CD4-positive, alpha-beta memory T cell (primary cell): Measurements from ENCODE around the gene PELI2. TPM values are rescaled to one million over a fixed set of nuclear protein-coding genes. Genes with fewer than 3 reads are reported as not detected.

ENCODE experiments used
- CTCF ChIA-PET: fragments of 350-600 bp; sonication (Branson Sonifier 250); formaldehyde crosslinking; loops from one replicate; lab custom pipeline; 2021; ENCODE audit warnings: inconsistent platforms; ENCODE audit not compliant: partially characterized antibody; lab: Charles Lee
- POLR2A ChIA-PET: fragments of 350-600 bp; sonication (Branson Sonifier 250); formaldehyde crosslinking; loops from one replicate; lab custom pipeline; 2021; ENCODE audit not compliant: partially characterized antibody; lab: Charles Lee
- DNase-seq, 5 donors: peaks; one replicate each; pipeline versions ENCODE4 v3.0.0 to v3.0.0-alpha.2; 2020 to 2022; ENCODE audit warnings: mixed read lengths in 1 of 5
- H3K27ac ChIP-seq: one replicate; pipeline ENCODE4 v1.7.0; 2013; ENCODE audit warnings: low read depth, low read length
- H3K27me3 ChIP-seq: 2 replicates; pipeline ENCODE4 v1.7.0; 2013; ENCODE audit warnings: mild to moderate bottlenecking, low read length, moderate library complexity; ENCODE audit not compliant: insufficient read depth
- H3K36me3 ChIP-seq: 2 replicates; pipeline ENCODE4 v1.7.0; 2013; ENCODE audit warnings: mild to moderate bottlenecking, low read length, moderate library complexity; ENCODE audit not compliant: insufficient read depth
- H3K4me1 ChIP-seq: 2 replicates; pipeline ENCODE4 v1.7.0; 2013; ENCODE audit warnings: mild to moderate bottlenecking, low read length, moderate library complexity; ENCODE audit not compliant: insufficient read depth
- H3K4me3 ChIP-seq, 2 donors: one replicate each; pipeline ENCODE4 v1.7.0; 2013; ENCODE audit warnings: low read length in 2 of 2, mild to moderate bottlenecking in 1 of 2
- H3K9me3 ChIP-seq, 2 donors: one replicate each; pipeline ENCODE4 v1.7.0; 2013; ENCODE audit warnings: low read length in 2 of 2, control low read depth in 1 of 2; ENCODE audit not compliant: control insufficient read depth in 1 of 2
- H3K27ac Mint-ChIP-seq, 7 donors: one replicate each; pipeline ENCODE4 v1.8.0; 2020 to 2021; ENCODE audit warnings: mixed read lengths in 7 of 7, mild to moderate bottlenecking in 6 of 7, inconsistent platforms in 3 of 7, moderate library complexity in 3 of 7
- H3K27me3 Mint-ChIP-seq, 2 donors: one replicate each; pipeline ENCODE4 v1.8.0; 2020 to 2021; ENCODE audit warnings: mixed read lengths in 2 of 2
- H3K36me3 Mint-ChIP-seq, 2 donors: one replicate each; pipeline ENCODE4 v1.8.0; 2020 to 2021; ENCODE audit warnings: mixed read lengths in 2 of 2, inconsistent platforms in 1 of 2, mild to moderate bottlenecking in 1 of 2
- H3K4me1 Mint-ChIP-seq, 4 donors: one replicate each; pipeline ENCODE4 v1.8.0; 2020 to 2021; ENCODE audit warnings: mixed read lengths in 4 of 4, mild to moderate bottlenecking in 1 of 4
- H3K4me3 Mint-ChIP-seq, 8 donors: one replicate each; pipeline ENCODE4 v1.8.0; 2020 to 2021; ENCODE audit warnings: mixed read lengths in 8 of 8, mild to moderate bottlenecking in 7 of 8, moderate library complexity in 6 of 8, inconsistent platforms in 3 of 8
- H3K9me3 Mint-ChIP-seq, 8 donors: one replicate each; pipeline ENCODE4 v1.8.0; 2020 to 2021; ENCODE audit warnings: mixed read lengths in 8 of 8, mild to moderate bottlenecking in 5 of 8, inconsistent platforms in 3 of 8, moderate library complexity in 1 of 8
- intact Hi-C: fragments of 100-400 bp; cut with micrococcal nuclease; formaldehyde crosslinking; loops from one replicate; pipeline ENCODE4 v1.15.1; 2023
- polyA plus RNA-seq, 2 donors: library from polyadenylated mRNA; unstranded; fragments of 300-500 nt; fragmentation: Illumina TruSeq; gene quantifications; one replicate each; pipeline ENCODE4 v1.2.3, GENCODE V29; 2021
- total RNA-seq, 2 experiments: library from RNA; stranded (reverse); gene quantifications; one replicate each; pipeline ENCODE4 v1.2.3, GENCODE V29; 2021

The PELI2 gene
- total and polyA plus RNA-seq, 4 experiments from 2014 or later, result 1.2 to 16.4 (median 7.8) TPM

DNA sequence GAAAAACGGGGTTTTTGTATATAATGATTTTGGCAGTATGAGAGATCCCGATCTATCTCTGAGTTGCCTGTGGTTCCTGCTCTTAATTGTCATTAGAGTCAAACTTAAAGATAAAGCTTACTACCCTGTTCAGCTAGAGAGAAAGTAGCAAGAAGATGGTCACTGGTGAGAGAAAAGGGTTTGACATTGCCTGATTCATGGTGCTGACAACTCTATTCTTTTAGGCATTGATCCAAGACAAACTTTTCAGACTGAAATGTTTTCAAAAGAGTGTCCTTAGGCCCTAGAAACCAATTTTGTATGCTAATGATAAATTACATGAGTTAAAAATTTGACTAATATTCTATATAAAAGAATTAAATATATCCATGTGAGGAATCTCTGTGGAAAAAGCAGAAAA, 35.1 kb downstream of the PELI2 start:
- Mint-ChIP-seq H3K36me3 (no peaks in the 10 kb centered on the region), H3K27ac (no peak overlapping the region), H3K27me3 (peaks cover 0 to 2% of the 10 kb centered on the region in 2 donors), H3K4me3 (no peak overlapping the region), H3K4me1 (peaks cover 9 to 34% (median 27%) of the 10 kb centered on the region in 4 donors), H3K9me3 (no peaks in the 10 kb centered on the region)
- Histone ChIP-seq H3K4me1 (peaks cover 14% of the 10 kb centered on the region), H3K9me3 (no peaks in the 10 kb centered on the region), H3K27me3 (no peaks in the 10 kb centered on the region), H3K36me3 (no peaks in the 10 kb centered on the region), H3K27ac (no peak overlapping the region), H3K4me3 (no peak overlapping the region)
- CTCF ChIA-PET, result interaction anchor here (0.7 to 1.3 kb wide), 2 partner anchors 8 to 225 kb away, joined by 3 read pairs; no protein-coding TSS in a partner anchor
- POLR2A ChIA-PET, result interaction anchor here (0.9 kb wide), 1 partner anchor 35 kb away, joined by 3 read pairs; the partner anchor contains the start of gene PELI2
- DNase-seq, result no peak
- intact Hi-C loops, result no loop called here

DNA sequence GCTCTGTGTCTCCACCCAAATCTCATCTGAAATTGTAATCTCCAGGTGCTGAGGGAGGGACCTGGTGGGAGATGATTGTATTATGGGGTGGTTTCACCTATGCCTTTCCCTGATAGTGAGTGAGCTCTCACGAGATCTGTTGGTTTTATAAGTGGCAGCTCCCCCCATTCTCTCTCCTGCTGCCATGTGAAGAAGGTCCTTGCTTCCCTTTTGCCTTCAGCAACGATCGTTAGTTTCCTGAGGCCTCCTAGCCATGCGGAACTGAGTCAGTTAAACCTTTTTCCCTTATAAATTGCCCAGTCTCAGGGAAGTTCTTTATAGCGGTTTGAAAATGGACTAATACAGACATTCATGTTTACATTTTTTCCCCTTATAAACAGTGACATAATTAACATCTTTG, 36.1 kb downstream of the PELI2 start:
- ChIA-PET CTCF (no interaction called here), POLR2A (no interaction called here)
- Mint-ChIP-seq H3K9me3 (peaks cover 0 to 3% (median 0%) of the 10 kb centered on the region in 8 donors), H3K27me3 (peaks cover 0 to 2% of the 10 kb centered on the region in 2 donors), H3K4me1 (peaks cover 6 to 25% (median 22%) of the 10 kb centered on the region in 4 donors), H3K27ac (no peak overlapping the region), H3K4me3 (no peak overlapping the region), H3K36me3 (peaks cover 0 to 2% of the 10 kb centered on the region in 2 donors)
- Histone ChIP-seq H3K27ac (no peak overlapping the region), H3K4me1 (peaks cover 7% of the 10 kb centered on the region), H3K27me3 (no peaks in the 10 kb centered on the region), H3K4me3 (no peak overlapping the region), H3K9me3 (no peaks in the 10 kb centered on the region), H3K36me3 (no peaks in the 10 kb centered on the region)
- no peak for DNase-seq
- intact Hi-C loops, result no loop called here

DNA sequence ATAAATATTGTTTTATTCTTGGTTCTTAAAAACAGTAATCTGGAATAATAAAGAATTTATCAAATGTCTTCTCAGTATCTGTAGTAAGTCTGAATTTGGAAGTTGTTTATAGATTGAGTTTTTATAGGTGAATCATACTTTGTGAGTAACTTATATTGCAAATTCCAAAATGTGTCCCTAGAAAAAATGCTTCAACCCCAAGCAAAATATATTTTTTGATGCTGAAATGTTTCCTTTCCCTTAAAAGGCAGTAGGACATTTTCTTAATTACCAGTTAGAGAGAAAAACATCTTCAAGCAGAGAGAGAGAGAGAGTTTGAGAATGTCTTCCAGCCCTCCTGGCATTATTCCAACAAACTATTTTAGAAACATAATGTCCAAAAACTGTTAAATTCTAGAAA, 37.9 kb downstream of the PELI2 start:
- H3K4me1 Mint-ChIP-seq, result peaks cover 7 to 25% (median 20%) of the 10 kb centered on the region in 4 donors
- peaks cover 1% of the 10 kb centered on the region for H3K4me1 ChIP-seq
- H3K27me3 ChIP-seq, result no peaks in the 10 kb centered on the region
- no peak for DNase-seq
- intact Hi-C loops, result no loop called here
- no peak overlapping the region for H3K27ac Mint-ChIP-seq
- CTCF ChIA-PET, result no interaction called here
- no peaks in the 10 kb centered on the region for H3K36me3 ChIP-seq
- H3K4me3 Mint-ChIP-seq, result no peak overlapping the region
- H3K4me3 ChIP-seq, result no peak overlapping the region
- peaks cover 0 to 3% (median 0%) of the 10 kb centered on the region in 8 donors for H3K9me3 Mint-ChIP-seq
- H3K9me3 ChIP-seq, result no peaks in the 10 kb centered on the region
- H3K36me3 Mint-ChIP-seq, result peaks cover 0 to 2% of the 10 kb centered on the region in 2 donors
- H3K27me3 Mint-ChIP-seq, result peaks cover 0 to 2% of the 10 kb centered on the region in 2 donors
- no peak overlapping the region for H3K27ac ChIP-seq
- POLR2A ChIA-PET, result no interaction called here

DNA sequence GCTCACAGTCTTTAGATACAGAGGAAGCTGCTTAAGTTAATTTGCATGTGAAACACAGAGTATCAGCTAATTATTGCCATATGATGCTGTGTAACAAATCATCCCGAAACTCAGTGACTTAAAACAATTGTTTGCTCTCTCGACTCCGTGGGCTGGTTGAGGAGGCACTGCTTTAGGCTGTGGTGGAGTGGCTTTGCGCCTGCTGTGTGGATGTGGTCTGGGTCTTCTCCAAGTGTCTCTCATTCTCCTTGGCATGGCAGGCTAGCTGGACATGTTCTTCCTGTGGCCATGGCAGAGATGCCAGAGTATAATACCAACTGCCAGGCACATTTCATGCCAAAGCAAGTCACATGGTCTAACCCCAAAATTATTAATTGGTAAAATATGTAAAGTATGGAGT, 40.9 kb downstream of the PELI2 start:
- POLR2A ChIA-PET, result no interaction called here
- peaks cover 0 to 3% of the 10 kb centered on the region in 2 donors for H3K9me3 ChIP-seq
- peaks cover 3 to 15% (median 12%) of the 10 kb centered on the region in 4 donors for H3K4me1 Mint-ChIP-seq

DNA sequence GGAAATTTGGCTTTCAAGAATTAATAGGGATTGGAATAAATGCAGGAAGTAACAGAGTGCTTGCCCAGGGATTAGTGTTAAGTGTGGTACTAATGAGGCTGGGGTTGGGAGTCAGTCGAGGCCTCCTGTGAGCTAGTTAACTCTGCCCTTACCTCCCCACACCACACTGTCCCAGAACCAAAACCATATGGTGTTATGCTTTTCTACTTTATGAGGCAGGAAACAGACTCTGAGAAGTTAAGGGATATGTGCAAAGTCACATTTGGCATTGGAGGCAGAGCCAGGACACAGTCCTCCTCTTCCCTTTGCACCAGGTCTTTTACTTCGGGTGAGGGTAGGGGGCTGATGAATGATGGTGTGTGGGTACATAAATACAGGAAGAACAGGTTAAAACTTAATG, 41.9 kb downstream of the PELI2 start:
- intact Hi-C loops, result no loop called here
- H3K27me3 Mint-ChIP-seq, result no peaks in the 10 kb centered on the region
- Histone ChIP-seq H3K27me3 (no peaks in the 10 kb centered on the region), H3K36me3 (no peaks in the 10 kb centered on the region), H3K4me3 (no peak overlapping the region), H3K27ac (no peak overlapping the region), H3K9me3 (peaks cover 0 to 3% of the 10 kb centered on the region in 2 donors), H3K4me1 (no peaks in the 10 kb centered on the region)
- H3K36me3 Mint-ChIP-seq, result peaks cover 10 to 14% of the 10 kb centered on the region in 2 donors
- POLR2A ChIA-PET, result no interaction called here
- peak overlapping the region in 1 of 8 donors; percentile 41 for H3K4me3 Mint-ChIP-seq
- peak overlapping the region in 1 of 7 donors; percentile 53 for H3K27ac Mint-ChIP-seq
- peaks cover 0 to 33% (median 27%) of the 10 kb centered on the region in 8 donors for H3K9me3 Mint-ChIP-seq
- CTCF ChIA-PET, result no interaction called here
- no peak for DNase-seq
- peaks cover 3 to 12% (median 10%) of the 10 kb centered on the region in 4 donors for H3K4me1 Mint-ChIP-seq

More for the DNA sequence above, 40.9 kb downstream of the PELI2 start:
- intact Hi-C loops, result no loop called here
- Histone ChIP-seq H3K4me1 (no peaks in the 10 kb centered on the region), H3K27me3 (no peaks in the 10 kb centered on the region), H3K4me3 (no peak overlapping the region), H3K27ac (no peak overlapping the region), H3K36me3 (no peaks in the 10 kb centered on the region)
- H3K27ac Mint-ChIP-seq, result no peak overlapping the region
- DNase-seq, result no peak
- H3K9me3 Mint-ChIP-seq, result peaks cover 0 to 23% (median 17%) of the 10 kb centered on the region in 8 donors
- peaks cover 7 to 8% of the 10 kb centered on the region in 2 donors for H3K36me3 Mint-ChIP-seq
- CTCF ChIA-PET, result no interaction called here
- no peaks in the 10 kb centered on the region for H3K27me3 Mint-ChIP-seq
- no peak overlapping the region for H3K4me3 Mint-ChIP-seq

DNA sequence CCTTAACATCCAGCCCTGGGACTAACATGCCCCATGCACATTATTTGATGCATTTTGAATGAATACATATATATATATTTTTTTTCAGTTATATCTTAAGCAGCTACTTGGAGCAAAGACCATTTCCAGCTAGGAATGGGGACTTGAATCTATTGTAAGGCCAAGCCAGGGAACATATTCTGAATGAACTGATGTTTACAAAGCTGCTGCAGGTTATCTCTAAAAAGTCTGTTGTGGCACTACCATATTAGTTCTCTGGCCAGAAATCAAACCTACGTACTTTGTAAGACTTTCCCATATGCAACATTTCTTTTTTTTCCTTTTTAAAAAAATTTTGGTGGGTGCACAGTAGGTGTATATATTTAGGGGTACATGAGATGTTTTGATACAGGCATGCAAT, 43.4 kb downstream of the PELI2 start:
- no peak overlapping the region for H3K27ac ChIP-seq
- Mint-ChIP-seq H3K4me1 (peaks cover 3 to 12% (median 10%) of the 10 kb centered on the region in 4 donors), H3K27me3 (no peaks in the 10 kb centered on the region), H3K27ac (peak overlapping the region in 1 of 7 donors; percentile 63), H3K9me3 (peaks cover 0 to 48% (median 40%) of the 10 kb centered on the region in 8 donors), H3K4me3 (no peak overlapping the region), H3K36me3 (peaks cover 20 to 23% of the 10 kb centered on the region in 2 donors)
- no peak for DNase-seq
- ChIA-PET POLR2A (no interaction called here), CTCF (interaction anchor here (1.2 kb wide), 1 partner anchor 9 kb away, joined by 3 read pairs; no protein-coding TSS in a partner anchor)
- H3K4me1 ChIP-seq, result no peaks in the 10 kb centered on the region
- no peak overlapping the region for H3K4me3 ChIP-seq
- no peaks in the 10 kb centered on the region for H3K27me3 ChIP-seq
- peaks cover 0 to 5% of the 10 kb centered on the region in 2 donors for H3K9me3 ChIP-seq
- intact Hi-C loops, result no loop called here
- no peaks in the 10 kb centered on the region for H3K36me3 ChIP-seq

DNA sequence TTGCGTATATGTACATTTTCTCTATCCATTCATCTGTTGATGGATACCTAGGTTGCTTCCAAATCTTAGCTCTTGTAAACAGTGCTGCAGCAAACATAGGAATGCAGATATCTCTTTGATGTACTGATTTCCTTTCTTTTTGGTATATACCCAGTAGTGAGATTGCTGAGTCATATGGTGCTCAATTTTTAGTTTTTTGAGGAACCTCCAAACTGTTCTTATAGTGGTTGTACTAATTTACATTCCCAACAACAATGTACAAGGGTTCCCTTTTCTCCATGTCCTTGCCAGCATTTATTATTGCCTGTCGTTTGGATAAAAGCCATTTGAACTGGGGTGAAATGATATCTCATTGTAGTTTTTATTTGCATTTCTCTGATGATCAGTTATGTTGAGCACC, 44.3 kb downstream of the PELI2 start:
- H3K27me3 ChIP-seq, result no peaks in the 10 kb centered on the region
- H3K36me3 Mint-ChIP-seq, result peaks cover 24 to 28% of the 10 kb centered on the region in 2 donors
- peaks cover 0 to 5% of the 10 kb centered on the region in 2 donors for H3K9me3 ChIP-seq
- peaks cover 4 to 18% (median 10%) of the 10 kb centered on the region in 4 donors for H3K4me1 Mint-ChIP-seq
- intact Hi-C loops, result no loop called here
- no peak overlapping the region for H3K27ac Mint-ChIP-seq
- no peaks in the 10 kb centered on the region for H3K36me3 ChIP-seq
- no peak overlapping the region for H3K4me3 Mint-ChIP-seq
- H3K4me1 ChIP-seq, result no peaks in the 10 kb centered on the region
- H3K9me3 Mint-ChIP-seq, result peaks cover 0 to 56% (median 46%) of the 10 kb centered on the region in 8 donors
- no peak overlapping the region for H3K27ac ChIP-seq
- H3K4me3 ChIP-seq, result no peak overlapping the region
- DNase-seq, result no peak
- ChIA-PET CTCF (no interaction called here), POLR2A (no interaction called here)
- no peaks in the 10 kb centered on the region for H3K27me3 Mint-ChIP-seq
